K562 (cell line): ENCODE results near the gene OTUD5. TPM values are rescaled to one million over a fixed set of nuclear protein-coding genes. Genes with fewer than 3 reads are reported as not detected.

Experiments
- ARID1B ChIP-seq: fragments of 450-650 bp; IDR thresholded peaks from 2 replicates; pipeline ENCODE4 v1.6.1; 2016; ENCODE audit warnings: antibody characterized with exemption, mild to moderate bottlenecking, inconsistent platforms
- ARID3B ChIP-seq: fragments of 250-450 bp; sonication (Bioruptor Pico); IDR thresholded peaks from 2 replicates; pipeline ENCODE4 v1.4.0; 2020; ENCODE audit warnings: borderline replicate concordance
- ATF7 ChIP-seq: fragments of 450-650 bp; IDR thresholded peaks from 2 replicates; pipeline ENCODE4 v1.7.1; 2014; ENCODE audit warnings: mild to moderate bottlenecking, moderate library complexity
- CCNT2 ChIP-seq: IDR thresholded peaks from 2 replicates; pipeline ENCODE4 v1.6.1; 2011; ENCODE audit warnings: borderline replicate concordance, low read depth, mild to moderate bottlenecking, moderate library complexity, mixed read lengths, low read length; ENCODE audit not compliant: insufficient read length; ENCODE audit errors: extremely low read depth
- DMBX1 ChIP-seq: fragments of 250-450 bp; sonication (Bioruptor Pico); IDR thresholded peaks from 2 replicates; pipeline ENCODE4 v1.8.0; 2022; ENCODE audit warnings: inconsistent platforms, mild to moderate bottlenecking, moderate library complexity, borderline replicate concordance
- ELF4 ChIP-seq: fragments of 450-650 bp; formaldehyde crosslinking; IDR thresholded peaks from 2 replicates; pipeline ENCODE4 v1.4.0; 2022; ENCODE audit warnings: missing genetic modification characterization
- HDAC6 ChIP-seq: IDR thresholded peaks from 2 replicates; pipeline ENCODE4 v1.6.1; 2012; ENCODE audit warnings: low read depth, mild to moderate bottlenecking, control low read depth, inconsistent platforms, low read length, moderate library complexity
- HNRNPUL1 ChIP-seq: fragments of 200-400 bp; formaldehyde crosslinking; IDR thresholded peaks from 2 replicates; pipeline ENCODE4 v1.6.1; 2017; ENCODE audit warnings: low read length
- NCOR1 ChIP-seq: fragments of 450-650 bp; IDR thresholded peaks from 2 replicates; pipeline ENCODE4 v1.6.1; 2016; ENCODE audit warnings: mild to moderate bottlenecking, moderate library complexity
- RHOXF2B ChIP-seq: fragments of 250-450 bp; sonication (Bioruptor Pico); conservative IDR thresholded peaks from 2 replicates; pipeline ENCODE4 v1.5.1; 2021
- SMC3 ChIP-seq: conservative IDR thresholded peaks from 2 replicates; pipeline ENCODE4 v1.6.1; 2011; ENCODE audit warnings: low read depth, low read length, improper control_type of control experiment; ENCODE audit not compliant: insufficient read depth
- STAT5B ChIP-seq: fragments of 250-450 bp; sonication (Bioruptor Pico); IDR thresholded peaks from 2 replicates; pipeline ENCODE4 v1.8.0; 2021; ENCODE audit warnings: mild to moderate bottlenecking, inconsistent platforms
- THRAP3 ChIP-seq: fragments of 450-650 bp; IDR thresholded peaks from 2 replicates; pipeline ENCODE4 v1.6.1; 2016; ENCODE audit warnings: mild to moderate bottlenecking, inconsistent platforms, borderline replicate concordance
- YBX1 ChIP-seq: fragments of 450-650 bp; IDR thresholded peaks from 2 replicates; pipeline ENCODE4 v1.7.1; 2016; ENCODE audit warnings: mild to moderate bottlenecking
- ZNF12 ChIP-seq: sonication (generic); formaldehyde crosslinking; IDR thresholded peaks from 2 replicates; pipeline ENCODE4 v1.4.0; 2020; ENCODE audit warnings: mild to moderate bottlenecking, missing genetic modification reagents
- ZNF184 ChIP-seq: sonication (generic); formaldehyde crosslinking; IDR thresholded peaks from 2 replicates; pipeline ENCODE4 v1.5.0; 2020; ENCODE audit warnings: missing genetic modification reagents
- ZNF695 ChIP-seq: fragments of 450-650 bp; formaldehyde crosslinking; IDR thresholded peaks from 2 replicates; pipeline ENCODE4 v1.4.0; 2020; ENCODE audit warnings: mild to moderate bottlenecking, moderate library complexity
- ZNF766 ChIP-seq: fragments of 200-800 bp; sonication (Bioruptor generic); conservative IDR thresholded peaks from 2 replicates; pipeline ENCODE4 v1.6.1; 2016; ENCODE audit warnings: missing genetic modification characterization, missing compliant biosample characterization
- ZSCAN29 ChIP-seq: fragments of 450-650 bp; IDR thresholded peaks from 2 replicates; pipeline ENCODE4 v1.6.1; 2017
- polyA plus RNA-seq, 8 experiments: library from polyadenylated mRNA; depleted of rRNA in 4 of 8; stranded (reverse) in 5 of 8; unstranded in 3 of 8; fragments of >200 nt; fragmentation: Nextera tagmentation in 2 of 8; fragmentation: Illumina TruSeq in 1 of 8; extraction: Ambion mirVana in 2 of 8; extraction: Trizol in 1 of 8; gene quantifications; 2 replicates each; pipeline versions ENCODE4 v1.2.1 to v1.2.3, GENCODE V29; 2011 to 2014; ENCODE audit warnings: inconsistent platforms in 1 of 8, missing spikeins in 1 of 8
- total RNA-seq, 7 experiments: library from RNA; depleted of rRNA in 6 of 7; stranded (reverse); fragments of >200 nt in 6 of 7; fragmentation: Illumina TruSeq in 2 of 7; extraction: Trizol in 2 of 7; gene quantifications; 2 replicates each; pipeline versions ENCODE4 v1.2.1 to v1.2.3, GENCODE V29; 2011 to 2021; ENCODE audit warnings: low replicate concordance in 1 of 7
- TF ChIP-seq, protein P1 (sequence below): sonication (generic); formaldehyde crosslinking; IDR thresholded peaks from 2 replicates; pipeline ENCODE4 v1.8.0; 2022; ENCODE audit warnings: missing genetic modification reagents, mild to moderate bottlenecking, moderate library complexity, borderline replicate concordance
- TF ChIP-seq, protein P2 (sequence below): fragments of 450-650 bp; IDR thresholded peaks from one replicate; pipeline ENCODE4 v1.6.1; 2018; ENCODE audit warnings: mild to moderate bottlenecking, moderate library complexity; ENCODE audit not compliant: partially characterized antibody

Gene OTUD5
- total and polyA plus RNA-seq, 9 of the 15 experiments (the other 6 are each of a cell fraction or from before 2014, with no cell fraction given) = 3.6 to 102 (median 59.0) TPM

- no peak for TF ChIP-seq HNRNPUL1
- TF ChIP-seq HDAC6 = no peak
- TF ChIP-seq ZNF184 (CRISPR knock-in tag) = no peak
- TF ChIP-seq RHOXF2B (CRISPR knock-in tag) = no peak
- TF ChIP-seq STAT5B (CRISPR knock-in tag) = no peak
- TF ChIP-seq THRAP3 = no peak
- peak; percentile 83; the same call in 1 of the 2 replicates for TF ChIP-seq ZNF766
- no peak for TF ChIP-seq ZNF12
- TF ChIP-seq ATF7 = peak; percentile 54
- no peak for TF ChIP-seq ZNF695 (CRISPR knock-in tag)
- TF ChIP-seq, protein P1, sequence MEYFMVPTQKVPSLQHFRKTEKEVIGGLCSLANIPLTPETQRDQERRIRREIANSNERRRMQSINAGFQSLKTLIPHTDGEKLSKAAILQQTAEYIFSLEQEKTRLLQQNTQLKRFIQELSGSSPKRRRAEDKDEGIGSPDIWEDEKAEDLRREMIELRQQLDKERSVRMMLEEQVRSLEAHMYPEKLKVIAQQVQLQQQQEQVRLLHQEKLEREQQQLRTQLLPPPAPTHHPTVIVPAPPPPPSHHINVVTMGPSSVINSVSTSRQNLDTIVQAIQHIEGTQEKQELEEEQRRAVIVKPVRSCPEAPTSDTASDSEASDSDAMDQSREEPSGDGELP (CRISPR knock-in tag) = peak; percentile 91
- TF ChIP-seq DMBX1 (CRISPR knock-in tag) = peak; percentile 63; the same call in 1 of the 2 replicates
- TF ChIP-seq, protein P2, sequence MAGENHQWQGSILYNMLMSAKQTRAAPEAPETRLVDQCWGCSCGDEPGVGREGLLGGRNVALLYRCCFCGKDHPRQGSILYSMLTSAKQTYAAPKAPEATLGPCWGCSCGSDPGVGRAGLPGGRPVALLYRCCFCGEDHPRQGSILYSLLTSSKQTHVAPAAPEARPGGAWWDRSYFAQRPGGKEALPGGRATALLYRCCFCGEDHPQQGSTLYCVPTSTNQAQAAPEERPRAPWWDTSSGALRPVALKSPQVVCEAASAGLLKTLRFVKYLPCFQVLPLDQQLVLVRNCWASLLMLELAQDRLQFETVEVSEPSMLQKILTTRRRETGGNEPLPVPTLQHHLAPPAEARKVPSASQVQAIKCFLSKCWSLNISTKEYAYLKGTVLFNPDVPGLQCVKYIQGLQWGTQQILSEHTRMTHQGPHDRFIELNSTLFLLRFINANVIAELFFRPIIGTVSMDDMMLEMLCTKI = no peak
- TF ChIP-seq NCOR1 = peak; percentile 80
- 0 out of 2 replicates have a peak, but pooled peaks have one; percentile 28 for TF ChIP-seq SMC3
- TF ChIP-seq ARID3B (CRISPR knock-in tag) = no peak
- TF ChIP-seq YBX1 = no peak
- TF ChIP-seq ELF4 = no peak
- TF ChIP-seq ARID1B = peak; percentile 70
- peak; percentile 71 for TF ChIP-seq CCNT2
- TF ChIP-seq ZSCAN29 = no peak
Measured at GRCh38 chrX:48937054-48937907, 20.1 kb downstream of the OTUD5 start (continued).
